Gastroesophageal sphincter (tissue), 4 donors: Measurements from ENCODE around the gene MASP2. TPM values are rescaled to one million over a fixed set of nuclear protein-coding genes. Genes with fewer than 3 reads are reported as not detected.

Experiments used
- ATAC-seq: fragments of 150-250 bp; one replicate; pipeline ENCODE4 v1.9.1; 2016; ENCODE audit warnings: mild to moderate bottlenecking, moderate library complexity
- H3K27ac ChIP-seq, 4 donors: fragments of 200-600 bp; sonication (generic) in 3 of 4; 1 replicate in 3 of 4; 2 replicates in 1 of 4; pipeline ENCODE4 v1.5.1; 2016 to 2019
- H3K27me3 ChIP-seq: fragments of 200-600 bp; sonication (generic); one replicate; pipeline ENCODE4 v1.5.1; 2019
- H3K36me3 ChIP-seq, 2 donors: fragments of 200-600 bp; sonication (generic); one replicate each; pipeline ENCODE4 v1.5.1; 2019; ENCODE audit warnings: control low read depth in 1 of 2
- H3K4me1 ChIP-seq, 3 donors: fragments of 200-600 bp; sonication (generic); 1 replicate in 2 of 3; 2 replicates in 1 of 3; pipeline ENCODE4 v1.5.1; 2016 to 2019; ENCODE audit warnings: control low read depth in 2 of 3
- H3K4me3 ChIP-seq, 2 donors: fragments of 200-600 bp; sonication (generic); one replicate each; pipeline ENCODE4 v1.5.1; 2019; ENCODE audit warnings: mild to moderate bottlenecking in 1 of 2, moderate library complexity in 1 of 2
- H3K9me3 ChIP-seq, 3 donors: fragments of 200-600 bp; sonication (generic); one replicate each; pipeline ENCODE4 v1.5.1; 2017 to 2019; ENCODE audit warnings: control low read depth in 2 of 3
- EP300 ChIP-seq: sonication (generic); formaldehyde crosslinking; IDR thresholded peaks from one replicate; pipeline ENCODE4 v1.6.1; 2017; ENCODE audit warnings: antibody characterized with exemption, mild to moderate bottlenecking
- POLR2A ChIP-seq, 2 donors: fragments of 450-650 bp; IDR thresholded peaks; one replicate each; pipeline ENCODE4 v1.6.1; 2017; ENCODE audit warnings: antibody characterized with exemption in 2 of 2, mild to moderate bottlenecking in 2 of 2, moderate library complexity in 1 of 2
- POLR2AphosphoS5 ChIP-seq: sonication (generic); formaldehyde crosslinking; IDR thresholded peaks from one replicate; pipeline ENCODE4 v1.6.1; 2017; ENCODE audit warnings: antibody characterized with exemption
- WGBS, 2 donors: methylation state at CpG; one replicate each; pipeline ENCODE4 v1.1.5; 2018; ENCODE audit warnings: low coverage in 1 of 2; 5-methylcytosine and 5-hydroxymethylcytosine counted together
- total RNA-seq, 4 donors: library from RNA; depleted of rRNA; stranded (reverse); fragments of >200 nt; gene quantifications; one replicate each; pipeline ENCODE4 v1.1.0, GENCODE V29; 2016
- TF ChIP-seq, protein P1 (sequence below), 4 experiments: fragments of 200-600 bp in 2 of 4; fragments of 450-650 bp in 2 of 4; sonication (generic) in 1 of 4; IDR thresholded peaks; one replicate each; pipeline ENCODE4 v1.5.1; 2017 to 2019; ENCODE audit warnings: antibody characterized with exemption in 4 of 4, mild to moderate bottlenecking in 2 of 4, moderate library complexity in 2 of 4

The MASP2 gene
- total RNA-seq, 4 donors from 2014 or later: 0.13 TPM; not detected in 3

DNA sequence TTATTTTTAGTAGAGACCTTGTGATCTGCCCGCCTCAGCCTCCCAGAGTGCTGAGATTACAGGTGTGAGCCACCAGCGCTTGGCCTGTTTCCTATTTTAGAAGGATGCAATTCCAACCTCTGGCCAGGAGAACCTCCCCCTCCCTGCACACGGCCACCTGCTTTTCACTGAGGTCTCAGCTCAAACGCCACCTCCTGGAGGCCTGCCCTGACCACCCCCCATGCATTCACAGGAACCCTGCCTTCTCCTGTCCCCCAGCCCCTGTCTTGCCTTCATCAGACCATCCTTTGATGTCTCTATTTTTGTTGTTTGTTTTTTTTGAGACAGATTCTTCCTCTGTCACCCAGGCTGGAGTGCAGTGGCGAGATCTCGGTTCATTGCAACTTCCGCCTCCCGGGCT is 10.4 kb upstream of the MASP2 start:
- Histone ChIP-seq H3K4me1 (peaks cover 0 to 44% (median 15%) of the 10 kb centered on the region in 3 donors), H3K36me3 (peaks cover 0 to 43% of the 10 kb centered on the region in 2 donors), H3K9me3 (no peaks in the 10 kb centered on the region), H3K4me3 (no peak overlapping the region), H3K27ac (no peak overlapping the region), H3K27me3 (peaks cover 14% of the 10 kb centered on the region)
- WGBS, 2 donors: 60 to 92% methylated on average over 1 to 5 of the region's 8 CpGs
- TF ChIP-seq POLR2A (IDR thresholded peaks at IDR 0.05) (no peak), POLR2AphosphoS5 (no peak), EP300 (no peak)
- TF ChIP-seq, protein P1, sequence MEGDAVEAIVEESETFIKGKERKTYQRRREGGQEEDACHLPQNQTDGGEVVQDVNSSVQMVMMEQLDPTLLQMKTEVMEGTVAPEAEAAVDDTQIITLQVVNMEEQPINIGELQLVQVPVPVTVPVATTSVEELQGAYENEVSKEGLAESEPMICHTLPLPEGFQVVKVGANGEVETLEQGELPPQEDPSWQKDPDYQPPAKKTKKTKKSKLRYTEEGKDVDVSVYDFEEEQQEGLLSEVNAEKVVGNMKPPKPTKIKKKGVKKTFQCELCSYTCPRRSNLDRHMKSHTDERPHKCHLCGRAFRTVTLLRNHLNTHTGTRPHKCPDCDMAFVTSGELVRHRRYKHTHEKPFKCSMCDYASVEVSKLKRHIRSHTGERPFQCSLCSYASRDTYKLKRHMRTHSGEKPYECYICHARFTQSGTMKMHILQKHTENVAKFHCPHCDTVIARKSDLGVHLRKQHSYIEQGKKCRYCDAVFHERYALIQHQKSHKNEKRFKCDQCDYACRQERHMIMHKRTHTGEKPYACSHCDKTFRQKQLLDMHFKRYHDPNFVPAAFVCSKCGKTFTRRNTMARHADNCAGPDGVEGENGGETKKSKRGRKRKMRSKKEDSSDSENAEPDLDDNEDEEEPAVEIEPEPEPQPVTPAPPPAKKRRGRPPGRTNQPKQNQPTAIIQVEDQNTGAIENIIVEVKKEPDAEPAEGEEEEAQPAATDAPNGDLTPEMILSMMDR (IDR thresholded peaks at IDR 0.05): no peak
- ATAC-seq: no peak

DNA sequence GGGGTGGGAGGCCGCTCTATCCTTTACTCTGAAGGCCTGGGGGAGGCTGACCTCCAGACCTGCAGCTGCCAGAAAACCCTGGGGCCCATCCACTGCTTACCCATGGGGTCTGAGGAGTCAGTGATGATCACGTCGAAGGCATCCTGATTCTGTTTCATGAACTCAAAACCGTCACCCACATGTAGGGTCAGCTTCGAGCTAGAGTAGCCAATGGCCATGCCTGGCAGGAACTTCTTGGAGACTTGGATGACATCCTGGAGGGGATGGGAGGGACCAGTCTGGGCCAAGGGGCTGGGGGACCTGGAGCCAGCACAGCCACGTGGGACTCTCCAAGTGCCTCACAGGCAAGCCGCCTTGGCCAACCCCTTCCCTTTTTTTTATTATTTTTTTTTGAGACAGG is 9.5 kb upstream of the MASP2 start:
- WGBS, 2 donors: no CpG with 5 or more reads among the region's 7 CpGs
- H3K4me1 ChIP-seq: peaks cover 0 to 38% (median 15%) of the 10 kb centered on the region in 3 donors
- no peak for TF ChIP-seq POLR2AphosphoS5
- TF ChIP-seq EP300: no peak
- no peak for TF ChIP-seq POLR2A (IDR thresholded peaks at IDR 0.05)
- TF ChIP-seq, protein P1 (IDR thresholded peaks at IDR 0.05): no peak
- no peaks in the 10 kb centered on the region for H3K9me3 ChIP-seq
- no peak for ATAC-seq
- H3K36me3 ChIP-seq: peaks cover 0 to 43% of the 10 kb centered on the region in 2 donors
- no peak overlapping the region for H3K27ac ChIP-seq
- peaks cover 14% of the 10 kb centered on the region for H3K27me3 ChIP-seq
- H3K4me3 ChIP-seq: no peak overlapping the region

DNA sequence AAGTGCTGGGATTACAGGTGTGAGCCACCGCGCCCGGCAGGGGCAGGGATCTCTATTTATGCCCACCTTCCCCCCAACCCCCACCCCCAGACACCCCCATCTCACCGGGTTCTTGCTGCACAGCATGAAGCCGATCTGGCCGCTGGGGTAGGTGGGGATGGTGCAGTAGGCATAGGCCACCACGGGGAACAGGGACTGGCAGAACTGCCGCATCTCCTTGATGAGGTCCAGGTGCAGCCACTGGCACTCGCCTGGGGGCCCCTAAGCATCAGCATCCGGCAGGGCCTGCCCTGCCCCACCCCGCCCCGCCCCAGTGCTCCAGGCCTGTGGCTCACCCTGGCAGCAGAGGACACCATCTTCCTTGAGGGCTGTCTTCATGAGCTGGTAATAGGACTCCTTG is 8.6 kb upstream of the MASP2 start:
- H3K27me3 ChIP-seq: peaks cover 17% of the 10 kb centered on the region
- whole genome bisulfite sequencing, 2 donors: 100% methylated on average over 1 of the region's 12 CpGs; no CpG with 5 or more reads in 1 of the 2 donors
- H3K4me1 ChIP-seq: peaks cover 0 to 30% (median 10%) of the 10 kb centered on the region in 3 donors
- TF ChIP-seq POLR2AphosphoS5 (no peak), EP300 (no peak), POLR2A (IDR thresholded peaks at IDR 0.05) (no peak)
- TF ChIP-seq, protein P1 (IDR thresholded peaks at IDR 0.05): no peak
- peaks cover 0 to 43% of the 10 kb centered on the region in 2 donors for H3K36me3 ChIP-seq
- no peak overlapping the region for H3K27ac ChIP-seq
- no peak overlapping the region for H3K4me3 ChIP-seq
- ATAC-seq: no peak
- no peaks in the 10 kb centered on the region for H3K9me3 ChIP-seq

DNA sequence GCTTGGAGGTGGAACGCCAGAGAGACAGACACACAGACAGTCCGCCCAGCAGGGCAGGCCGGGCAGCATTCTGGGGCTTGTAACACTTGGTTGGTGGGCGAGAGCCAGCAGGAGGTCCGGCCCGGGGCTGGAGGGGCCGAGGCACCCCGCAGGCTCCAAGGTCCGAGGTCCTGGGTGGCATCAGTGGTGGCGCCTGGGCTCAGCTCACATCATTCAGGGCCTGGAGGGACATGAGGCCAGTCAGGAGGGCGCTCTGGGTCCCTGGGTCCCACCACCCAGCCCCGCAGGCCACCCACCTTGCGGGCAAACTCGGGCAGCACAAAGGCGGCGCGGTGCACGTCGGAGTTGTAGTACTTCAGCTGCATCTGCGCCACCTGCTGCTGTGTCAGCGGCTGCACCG is 7.6 kb upstream of the MASP2 start:
- Histone ChIP-seq H3K4me1 (peaks cover 0 to 27% (median 8%) of the 10 kb centered on the region in 3 donors), H3K27ac (no peak overlapping the region), H3K4me3 (no peak overlapping the region), H3K36me3 (peaks cover 0 to 43% of the 10 kb centered on the region in 2 donors), H3K9me3 (no peaks in the 10 kb centered on the region), H3K27me3 (peaks cover 20% of the 10 kb centered on the region)
- no peak for TF ChIP-seq POLR2AphosphoS5
- no peak for TF ChIP-seq EP300
- TF ChIP-seq, protein P1 (IDR thresholded peaks at IDR 0.05): no peak
- no peak for TF ChIP-seq POLR2A (IDR thresholded peaks at IDR 0.05)
- 46 to 67% methylated on average over 3 of the region's 22 CpGs for WGBS, 2 donors
- no peak for ATAC-seq

DNA sequence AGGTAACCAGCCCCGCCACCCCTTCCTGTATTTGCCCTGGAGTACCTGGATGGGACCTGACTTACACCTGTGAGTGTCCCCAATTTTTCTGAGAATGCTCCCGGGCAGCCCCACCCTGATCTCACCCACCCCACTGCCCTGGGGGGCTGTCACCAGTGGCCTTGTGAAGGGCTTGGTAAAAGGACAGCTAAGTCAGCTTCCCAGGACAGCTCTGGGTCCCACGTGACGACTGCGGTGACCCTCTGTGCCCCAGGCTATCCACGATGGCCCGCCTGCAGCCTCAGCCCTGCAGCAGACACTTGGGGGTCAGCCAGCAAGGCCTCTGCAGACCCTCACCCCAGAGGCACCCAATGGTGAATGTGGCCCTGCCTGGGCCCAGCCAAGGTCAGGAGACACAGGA is 7.1 kb upstream of the MASP2 start:
- Histone ChIP-seq H3K9me3 (no peaks in the 10 kb centered on the region), H3K4me3 (no peak overlapping the region), H3K27ac (no peak overlapping the region), H3K36me3 (peaks cover 0 to 43% of the 10 kb centered on the region in 2 donors), H3K27me3 (peaks cover 20% of the 10 kb centered on the region), H3K4me1 (peaks cover 0 to 22% (median 8%) of the 10 kb centered on the region in 3 donors)
- TF ChIP-seq, protein P1 (IDR thresholded peaks at IDR 0.05): no peak
- TF ChIP-seq EP300 (no peak), POLR2AphosphoS5 (no peak), POLR2A (IDR thresholded peaks at IDR 0.05) (no peak)
- ATAC-seq: no peak
- no CpG with 5 or more reads among the region's 7 CpGs for WGBS, 2 donors
